HG02943 (cell line): ENCODE data around the gene ZNF585A.

Experiments
- ATAC-seq: cut with Tn5 transposase; IDR thresholded peaks from one replicate; pipeline ENCODE4 v1.9.1; 2021; ENCODE audit warnings: mild to moderate bottlenecking, low read depth, moderate library complexity; ENCODE audit not compliant: unreplicated experiment

The ZNF585A gene

GRCh38 chr19:37095859-37096258 lies 76.6 kb downstream of the ZNF585A start:
- ATAC-seq: no peak
